ENCODE data around the gene SLC27A1.

DNA sequence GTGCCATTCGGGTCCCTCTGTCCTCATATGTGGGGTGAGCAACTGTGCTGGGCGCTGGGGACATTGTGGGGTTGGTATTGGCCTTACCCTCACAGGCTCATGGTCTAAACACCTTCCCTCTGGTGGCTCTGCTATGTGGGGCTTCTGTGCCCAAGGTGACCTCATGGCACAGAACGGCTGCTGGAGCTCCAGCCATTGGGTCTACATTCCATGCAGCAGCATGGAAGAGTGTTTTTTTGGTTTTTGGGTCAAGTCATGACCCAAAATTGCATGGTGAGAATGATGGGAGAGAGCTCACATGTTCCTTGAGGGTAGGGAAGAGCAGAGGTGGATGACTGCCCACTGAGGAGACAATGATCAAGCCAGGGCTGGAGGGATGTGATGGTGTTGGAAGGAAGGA is 58.3 kb downstream of the SLC27A1 start:
- TF ChIP-seq, protein P1, sequence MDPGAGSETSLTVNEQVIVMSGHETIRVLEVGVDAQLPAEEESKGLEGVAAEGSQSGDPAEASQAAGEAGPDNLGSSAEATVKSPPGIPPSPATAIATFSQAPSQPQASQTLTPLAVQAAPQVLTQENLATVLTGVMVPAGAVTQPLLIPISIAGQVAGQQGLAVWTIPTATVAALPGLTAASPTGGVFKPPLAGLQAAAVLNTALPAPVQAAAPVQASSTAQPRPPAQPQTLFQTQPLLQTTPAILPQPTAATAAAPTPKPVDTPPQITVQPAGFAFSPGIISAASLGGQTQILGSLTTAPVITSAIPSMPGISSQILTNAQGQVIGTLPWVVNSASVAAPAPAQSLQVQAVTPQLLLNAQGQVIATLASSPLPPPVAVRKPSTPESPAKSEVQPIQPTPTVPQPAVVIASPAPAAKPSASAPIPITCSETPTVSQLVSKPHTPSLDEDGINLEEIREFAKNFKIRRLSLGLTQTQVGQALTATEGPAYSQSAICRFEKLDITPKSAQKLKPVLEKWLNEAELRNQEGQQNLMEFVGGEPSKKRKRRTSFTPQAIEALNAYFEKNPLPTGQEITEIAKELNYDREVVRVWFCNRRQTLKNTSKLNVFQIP (CRISPR knock-in tag; IDR thresholded peaks at IDR 0.05; ENCODE audit: borderline replicate concordance, low read depth): no peak
- no peak for TF ChIP-seq ZFP3 (CRISPR knock-in tag; IDR thresholded peaks at IDR 0.05)
- TF ChIP-seq PPARA (CRISPR knock-in tag; IDR thresholded peaks at IDR 0.05; ENCODE audit: borderline replicate concordance): no peak
